Uterus (tissue), 2 donors: Measurements from ENCODE around the gene APCDD1.

Source experiments
- POLR2A ChIP-seq, 2 donors: fragments of 450-650 bp; IDR thresholded peaks; one replicate each; pipeline ENCODE4 v1.6.1; 2016; ENCODE audit warnings: antibody characterized with exemption in 2 of 2, mild to moderate bottlenecking in 1 of 2, moderate library complexity in 1 of 2
- TF ChIP-seq, protein P1 (sequence below), 4 experiments: fragments of 200-600 bp in 2 of 4; fragments of 450-650 bp in 2 of 4; sonication (generic) in 2 of 4; IDR thresholded peaks; one replicate each; pipeline ENCODE4 v1.5.1; 2016 to 2019; ENCODE audit warnings: antibody characterized with exemption in 4 of 4, mild to moderate bottlenecking in 2 of 4, moderate library complexity in 1 of 4

DNA sequence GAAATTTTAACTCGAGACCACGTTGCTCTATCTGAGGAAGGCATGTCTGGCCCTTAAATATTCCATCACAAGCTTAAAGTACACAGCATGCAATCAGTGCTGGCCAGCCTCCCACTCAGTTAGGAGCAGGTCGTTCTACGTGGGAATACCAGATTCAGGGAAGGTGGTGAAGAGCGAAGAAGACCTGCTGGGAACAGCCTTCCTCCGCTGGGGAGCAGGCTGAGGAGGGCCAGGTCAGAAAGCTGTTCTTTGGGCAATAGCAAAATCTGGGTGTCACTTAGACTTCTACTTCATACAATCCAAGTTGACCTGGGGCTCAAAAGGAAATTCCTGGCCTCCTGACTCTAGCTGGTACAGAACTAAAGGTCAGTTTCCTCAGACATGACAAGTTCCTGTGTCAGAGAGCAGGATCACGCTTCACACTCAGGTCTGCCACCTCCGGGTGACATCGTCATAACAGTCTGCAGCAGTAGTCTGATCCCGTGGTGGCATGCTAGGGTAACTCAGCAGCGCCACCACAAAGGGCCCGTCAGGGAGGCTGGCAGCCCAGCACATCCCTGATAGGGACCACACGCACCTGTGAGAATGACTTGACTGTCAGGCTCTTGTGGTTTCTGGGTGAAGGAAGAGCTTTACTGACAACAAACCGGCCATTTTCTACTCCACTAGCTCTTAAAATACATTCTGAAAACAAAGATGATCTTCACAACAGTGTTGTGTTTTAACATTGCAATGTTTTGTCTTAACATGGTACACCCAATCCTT lies 36.1 kb downstream of the APCDD1 start:
- TF ChIP-seq, protein P1, sequence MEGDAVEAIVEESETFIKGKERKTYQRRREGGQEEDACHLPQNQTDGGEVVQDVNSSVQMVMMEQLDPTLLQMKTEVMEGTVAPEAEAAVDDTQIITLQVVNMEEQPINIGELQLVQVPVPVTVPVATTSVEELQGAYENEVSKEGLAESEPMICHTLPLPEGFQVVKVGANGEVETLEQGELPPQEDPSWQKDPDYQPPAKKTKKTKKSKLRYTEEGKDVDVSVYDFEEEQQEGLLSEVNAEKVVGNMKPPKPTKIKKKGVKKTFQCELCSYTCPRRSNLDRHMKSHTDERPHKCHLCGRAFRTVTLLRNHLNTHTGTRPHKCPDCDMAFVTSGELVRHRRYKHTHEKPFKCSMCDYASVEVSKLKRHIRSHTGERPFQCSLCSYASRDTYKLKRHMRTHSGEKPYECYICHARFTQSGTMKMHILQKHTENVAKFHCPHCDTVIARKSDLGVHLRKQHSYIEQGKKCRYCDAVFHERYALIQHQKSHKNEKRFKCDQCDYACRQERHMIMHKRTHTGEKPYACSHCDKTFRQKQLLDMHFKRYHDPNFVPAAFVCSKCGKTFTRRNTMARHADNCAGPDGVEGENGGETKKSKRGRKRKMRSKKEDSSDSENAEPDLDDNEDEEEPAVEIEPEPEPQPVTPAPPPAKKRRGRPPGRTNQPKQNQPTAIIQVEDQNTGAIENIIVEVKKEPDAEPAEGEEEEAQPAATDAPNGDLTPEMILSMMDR (IDR thresholded peaks at IDR 0.05): no peak
- no peak for TF ChIP-seq POLR2A (IDR thresholded peaks at IDR 0.05)
